ENCODE results near the gene ZC3H12C.

The ZC3H12C gene

DNA sequence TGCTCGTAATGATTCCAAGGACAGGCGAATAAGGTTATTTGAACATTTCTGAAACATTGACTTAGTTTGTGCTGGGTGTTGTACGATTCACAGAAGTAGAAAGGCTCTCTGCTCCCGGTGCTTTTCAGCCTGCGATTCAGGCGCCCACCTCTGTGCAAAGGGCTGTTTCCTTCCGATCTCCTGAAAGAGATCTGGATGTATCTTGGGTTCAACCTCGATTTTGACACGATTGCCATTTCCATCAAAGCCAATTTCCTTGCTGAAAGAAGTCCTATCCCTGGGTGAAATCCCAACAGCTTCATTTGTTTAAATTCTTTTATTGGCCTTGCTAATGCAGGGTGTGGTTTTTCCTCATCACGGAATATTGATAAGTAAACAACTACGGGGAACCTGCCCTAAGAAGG, 1.1 kb upstream of the ZC3H12C start:
- TF ChIP-seq MYC (IDR thresholded peaks at IDR 0.05; ENCODE audit: low read depth, low read length), result no peak
- no peak for TF ChIP-seq CTCF (IDR thresholded peaks at IDR 0.05; ENCODE audit: low read depth, low read length)
- TF ChIP-seq, protein P1, sequence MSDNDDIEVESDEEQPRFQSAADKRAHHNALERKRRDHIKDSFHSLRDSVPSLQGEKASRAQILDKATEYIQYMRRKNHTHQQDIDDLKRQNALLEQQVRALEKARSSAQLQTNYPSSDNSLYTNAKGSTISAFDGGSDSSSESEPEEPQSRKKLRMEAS (IDR thresholded peaks at IDR 0.05; ENCODE audit: low read depth, low read length), result no peak
- TF ChIP-seq POLR2A (IDR thresholded peaks at IDR 0.05; ENCODE audit: extremely low read depth, insufficient read length), result no peak
- DNase-seq (ENCODE audit: low read depth), result peak; percentile 4
- H3K4me3 ChIP-seq (ENCODE audit: low read depth, low read length), result no peak overlapping the region

DNA sequence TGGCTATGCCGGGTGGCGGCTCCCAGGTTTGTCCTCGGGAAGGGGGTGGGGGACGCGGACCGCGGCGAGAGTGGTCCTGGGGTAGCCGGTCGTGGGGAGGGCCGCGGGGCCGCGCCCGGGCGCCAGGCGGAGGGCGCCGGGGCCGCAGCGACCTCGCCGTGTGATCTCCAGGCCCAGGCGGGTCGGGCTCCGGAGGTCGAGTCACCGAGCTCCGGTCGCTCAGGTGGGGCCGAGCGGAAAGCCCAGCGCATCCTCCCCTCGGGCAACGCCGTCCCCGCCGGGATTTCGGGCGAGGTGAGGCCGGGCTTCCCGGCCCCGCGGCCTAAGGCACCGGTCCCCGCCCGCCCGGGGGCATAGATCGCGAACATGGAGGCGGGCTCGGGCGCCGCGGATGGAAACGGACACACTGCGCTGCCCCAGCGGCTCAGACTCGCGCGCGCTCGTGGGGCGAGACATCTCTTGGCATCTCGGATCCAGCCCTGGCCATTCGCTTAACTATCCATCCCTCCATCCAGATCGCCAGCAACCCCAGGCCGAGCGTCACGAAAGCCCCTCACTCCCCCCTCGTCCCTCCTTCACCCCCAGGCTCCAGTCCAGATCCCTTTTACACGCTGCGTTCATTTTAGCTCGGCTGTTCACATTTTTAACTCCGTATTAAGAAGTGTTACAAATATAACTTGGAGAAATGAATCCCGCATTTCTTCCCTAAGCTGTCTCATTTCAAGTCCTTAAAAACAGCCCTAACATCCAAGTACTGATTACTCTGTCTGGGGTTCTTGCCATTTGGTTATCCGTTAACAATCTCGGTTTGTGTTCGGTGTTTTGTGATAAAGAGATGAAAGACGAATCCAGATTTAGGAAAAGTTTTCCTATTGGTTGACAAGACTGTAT, 460 bp downstream of the ZC3H12C start:
- TF ChIP-seq POLR2A (IDR thresholded peaks at IDR 0.05; ENCODE audit: extremely low read depth, insufficient read length) (no peak), MYC (IDR thresholded peaks at IDR 0.05; ENCODE audit: low read depth, low read length) (no peak), CTCF (IDR thresholded peaks at IDR 0.05; ENCODE audit: low read depth, low read length) (no peak)
- TF ChIP-seq, protein P1 (IDR thresholded peaks at IDR 0.05; ENCODE audit: low read depth, low read length), result no peak
- no peak overlapping the region for H3K4me3 ChIP-seq (ENCODE audit: low read depth, low read length)
- peak; percentile 24 for DNase-seq (ENCODE audit: low read depth)

- no peak overlapping the region for H3K4me3 ChIP-seq (ENCODE audit: low read depth, low read length)
- no peak for DNase-seq (ENCODE audit: low read depth)
- TF ChIP-seq POLR2A (IDR thresholded peaks at IDR 0.05; ENCODE audit: extremely low read depth, insufficient read length), result no peak
- no peak for TF ChIP-seq MYC (IDR thresholded peaks at IDR 0.05; ENCODE audit: low read depth, low read length)
- no peak for TF ChIP-seq CTCF (IDR thresholded peaks at IDR 0.05; ENCODE audit: low read depth, low read length)
- TF ChIP-seq, protein P1 (IDR thresholded peaks at IDR 0.05; ENCODE audit: low read depth, low read length), result no peak
Measured at GRCh38 chr11:110094298-110095285, 1.4 kb downstream of the ZC3H12C start.

DNA sequence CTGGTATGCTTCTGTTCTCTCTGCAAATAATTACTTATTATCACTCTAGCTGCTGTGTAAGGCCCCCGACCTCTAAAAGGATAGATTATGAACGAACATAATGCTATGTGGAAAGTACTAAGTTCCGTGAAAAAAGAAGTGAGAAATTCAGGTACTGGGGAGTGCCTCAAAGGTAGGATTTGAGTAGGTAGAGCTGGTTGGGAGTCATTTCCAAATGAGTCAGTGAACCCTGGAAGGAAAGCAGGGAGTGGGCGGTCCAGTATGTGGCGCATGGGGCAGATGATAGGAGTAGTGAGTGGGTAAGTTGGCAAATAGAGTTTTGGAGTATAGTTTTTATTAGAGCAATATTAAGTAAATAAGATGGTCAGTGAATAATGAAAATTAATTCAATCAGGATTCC, 2.4 kb downstream of the ZC3H12C start:
- H3K4me3 ChIP-seq (ENCODE audit: low read depth, low read length), result no peak overlapping the region
- no peak for DNase-seq (ENCODE audit: low read depth)
- TF ChIP-seq MYC (IDR thresholded peaks at IDR 0.05; ENCODE audit: low read depth, low read length), result no peak

DNA sequence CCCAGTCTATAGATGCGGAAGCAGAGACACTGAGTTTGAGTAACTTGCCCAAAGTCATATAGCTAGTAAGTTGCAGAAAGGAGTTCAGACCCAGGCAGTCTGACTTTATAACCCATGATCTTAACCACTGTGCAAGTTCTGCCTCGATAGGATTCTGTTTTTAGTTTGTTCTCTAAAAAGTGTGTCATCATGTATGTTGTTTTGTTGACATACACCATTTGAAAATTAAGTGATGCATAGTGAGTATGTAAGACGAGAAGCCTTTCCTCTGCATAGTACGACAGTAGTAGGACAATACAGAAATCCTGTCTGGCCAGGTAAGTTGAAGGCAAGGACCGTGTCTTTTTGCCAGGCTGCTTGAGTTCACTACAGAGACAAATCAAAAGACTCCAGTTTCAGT, 3.3 kb downstream of the ZC3H12C start:
- H3K4me3 ChIP-seq (ENCODE audit: low read depth, low read length), result no peak overlapping the region
- no peak for TF ChIP-seq MYC (IDR thresholded peaks at IDR 0.05; ENCODE audit: low read depth, low read length)
- TF ChIP-seq, protein P1 (IDR thresholded peaks at IDR 0.05; ENCODE audit: low read depth, low read length), result no peak
- TF ChIP-seq CTCF (IDR thresholded peaks at IDR 0.05; ENCODE audit: low read depth, low read length), result no peak
- TF ChIP-seq POLR2A (IDR thresholded peaks at IDR 0.05; ENCODE audit: extremely low read depth, insufficient read length), result no peak

More for the DNA sequence above, 3.3 kb downstream of the ZC3H12C start:
- DNase-seq (ENCODE audit: low read depth), result no peak
